Subcutaneous abdominal adipose tissue (tissue), 5 donors: ENCODE data around the gene OXTR.

ENCODE experiments used
- H3K27ac ChIP-seq: one replicate; pipeline ENCODE4 v1.7.0; 2013; ENCODE audit warnings: low read depth, mild to moderate bottlenecking, inconsistent platforms, low read length, moderate library complexity
- H3K27me3 ChIP-seq, 5 donors: one replicate each; pipeline ENCODE4 v1.7.0; 2013; ENCODE audit warnings: low read length in 5 of 5, inconsistent platforms in 1 of 5; ENCODE audit not compliant: control insufficient read depth in 5 of 5, insufficient read depth in 4 of 5
- H3K36me3 ChIP-seq, 5 donors: one replicate each; pipeline ENCODE4 v1.7.0; 2013; ENCODE audit warnings: low read length in 5 of 5; ENCODE audit not compliant: control insufficient read depth in 5 of 5, insufficient read depth in 5 of 5
- H3K4me1 ChIP-seq, 5 donors: one replicate each; pipeline ENCODE4 v1.7.0; 2013; ENCODE audit warnings: low read length in 5 of 5, mild to moderate bottlenecking in 3 of 5, moderate library complexity in 1 of 5; ENCODE audit not compliant: control insufficient read depth in 5 of 5, insufficient read depth in 5 of 5
- H3K4me3 ChIP-seq, 5 donors: one replicate each; pipeline ENCODE4 v1.7.0; 2013; ENCODE audit warnings: low read length in 5 of 5, low read depth in 1 of 5
- H3K9ac ChIP-seq, 5 donors: one replicate each; pipeline ENCODE4 v1.7.0; 2013; ENCODE audit warnings: low read length in 5 of 5, mild to moderate bottlenecking in 4 of 5, moderate library complexity in 3 of 5
- H3K9me3 ChIP-seq, 5 donors: one replicate each; pipeline ENCODE4 v1.7.0; 2013; ENCODE audit warnings: low read length in 5 of 5; ENCODE audit not compliant: control insufficient read depth in 5 of 5
- donor health status: healthy.
- donor health status: healthy.
- donor health status: healthy.
- donor health status: healthy.
- donor health status: healthy.

OXTR gene

DNA sequence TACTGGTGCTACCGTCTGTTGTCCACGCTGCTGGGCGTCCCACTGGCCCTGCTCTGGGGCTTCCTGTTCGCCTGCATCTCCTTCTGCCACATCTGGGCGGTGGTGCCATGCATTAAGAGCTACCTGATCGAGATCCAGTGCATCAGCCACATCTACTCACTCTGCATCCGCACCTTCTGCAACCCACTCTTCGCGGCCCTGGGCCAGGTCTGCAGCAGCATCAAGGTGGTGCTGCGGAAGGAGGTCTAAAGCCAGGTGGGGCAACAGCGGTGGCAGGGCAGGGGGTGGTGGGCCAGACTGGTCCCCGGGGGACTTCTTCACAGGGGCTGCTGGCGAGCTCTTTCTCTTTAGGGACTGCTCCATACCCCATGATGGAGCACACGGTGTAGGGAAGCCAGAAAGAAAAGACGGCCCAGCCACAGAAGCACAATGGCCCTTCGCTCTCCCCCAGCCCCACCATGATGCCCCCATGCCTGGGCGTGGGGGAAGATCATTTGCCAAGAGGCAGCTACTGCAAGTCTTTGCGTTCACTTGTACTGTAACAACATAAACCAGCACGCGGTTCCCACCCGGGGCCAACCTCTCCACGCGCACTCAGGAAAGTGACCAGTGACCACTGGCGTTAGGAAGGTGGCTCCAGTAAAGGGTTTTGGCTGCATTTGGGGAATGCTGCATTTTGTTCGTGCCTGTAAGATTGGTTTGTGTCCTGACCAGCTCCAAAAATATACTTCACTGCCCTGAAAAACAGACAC is 23.6 kb downstream of the OXTR start:
- no peaks in the 10 kb centered on the region for H3K9me3 ChIP-seq
- H3K4me3 ChIP-seq: no peak overlapping the region
- H3K4me1 ChIP-seq: peaks cover 0 to 5% (median 0%) of the 10 kb centered on the region in 5 donors
- peaks cover 0 to 4% (median under 1%) of the 10 kb centered on the region in 5 donors for H3K27me3 ChIP-seq
- H3K36me3 ChIP-seq: no peaks in the 10 kb centered on the region
- H3K27ac ChIP-seq: no peak overlapping the region
- H3K9ac ChIP-seq: no peak overlapping the region

DNA sequence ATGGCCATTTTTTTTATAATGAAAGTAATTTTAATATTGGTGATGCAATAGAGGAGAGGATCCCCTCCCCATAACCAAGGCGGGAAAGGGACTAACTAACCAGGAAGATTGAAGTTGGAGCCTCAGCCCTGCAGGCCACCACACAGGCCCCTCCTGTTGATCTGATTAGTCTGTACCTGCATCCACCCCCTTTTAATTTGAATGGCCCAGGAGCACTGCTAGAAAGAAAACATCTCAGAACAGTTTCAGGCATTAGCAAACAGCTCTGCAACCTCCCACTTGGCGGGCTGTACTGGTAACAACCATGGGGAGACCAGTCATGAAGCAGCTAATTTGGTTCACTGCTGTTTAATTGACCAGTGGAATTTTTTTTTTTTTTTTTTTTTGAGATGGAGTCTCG is 25.5 kb downstream of the OXTR start:
- Histone ChIP-seq H3K4me3 (no peak overlapping the region), H3K9ac (no peak overlapping the region), H3K9me3 (peaks cover 0 to 2% (median 0%) of the 10 kb centered on the region in 5 donors), H3K36me3 (no peaks in the 10 kb centered on the region), H3K4me1 (peaks cover 0 to 5% (median 0%) of the 10 kb centered on the region in 5 donors), H3K27me3 (peaks cover 0 to 8% (median 4%) of the 10 kb centered on the region in 5 donors), H3K27ac (no peak overlapping the region)

DNA sequence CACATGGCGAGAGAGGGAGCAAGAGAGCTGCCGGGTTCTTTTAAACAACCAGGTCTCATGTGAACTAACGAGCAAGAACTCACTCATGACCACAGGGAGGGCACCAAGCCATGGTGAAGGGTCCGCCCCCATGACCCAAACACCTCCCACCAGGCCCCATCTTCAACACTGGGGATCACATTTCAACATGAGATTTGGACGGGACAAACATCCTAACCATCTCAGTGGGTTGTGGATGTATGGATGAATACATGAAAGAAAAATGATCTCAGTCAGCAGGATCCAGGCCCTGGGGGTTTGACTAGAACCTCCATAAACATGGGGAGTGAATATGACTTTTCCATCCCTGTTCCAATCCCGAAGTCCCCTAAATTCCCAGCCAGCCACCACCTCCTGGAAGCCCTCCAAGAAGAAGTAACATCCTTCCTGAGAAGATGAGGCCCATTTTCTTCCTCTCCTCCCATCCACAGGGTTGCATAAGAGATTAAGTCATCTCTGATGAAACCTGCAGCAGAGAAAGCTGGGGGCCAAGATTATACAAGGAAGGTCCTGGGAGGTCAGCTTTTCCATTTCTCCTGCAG is 26.3 kb downstream of the OXTR start:
- H3K4me1 ChIP-seq: peaks cover 0 to 5% (median 0%) of the 10 kb centered on the region in 5 donors
- no peak overlapping the region for H3K4me3 ChIP-seq
- H3K36me3 ChIP-seq: no peaks in the 10 kb centered on the region
- H3K27ac ChIP-seq: no peak overlapping the region
- H3K9ac ChIP-seq: no peak overlapping the region
- peaks cover 0 to 8% (median 4%) of the 10 kb centered on the region in 5 donors for H3K27me3 ChIP-seq
- H3K9me3 ChIP-seq: peaks cover 0 to 2% (median 0%) of the 10 kb centered on the region in 5 donors

GRCh38 chr3:8741581-8742261 is 27.7 kb downstream of the OXTR start:
- H3K27ac ChIP-seq: no peak overlapping the region
- H3K4me3 ChIP-seq: no peak overlapping the region
- H3K9me3 ChIP-seq: peaks cover 0 to 2% (median 0%) of the 10 kb centered on the region in 5 donors
- no peaks in the 10 kb centered on the region for H3K36me3 ChIP-seq
- H3K27me3 ChIP-seq: peaks cover 0 to 10% (median 4%) of the 10 kb centered on the region in 5 donors
- no peak overlapping the region for H3K9ac ChIP-seq
- peaks cover 0 to 5% (median 0%) of the 10 kb centered on the region in 5 donors for H3K4me1 ChIP-seq

- Histone ChIP-seq H3K36me3 (no peaks in the 10 kb centered on the region), H3K4me1 (peaks cover 0 to 5% (median 0%) of the 10 kb centered on the region in 5 donors), H3K9me3 (peaks cover 0 to 2% (median 0%) of the 10 kb centered on the region in 5 donors), H3K4me3 (no peak overlapping the region), H3K27me3 (peaks cover 0 to 7% (median 4%) of the 10 kb centered on the region in 5 donors), H3K9ac (no peak overlapping the region), H3K27ac (no peak overlapping the region)
These were observed 29.5 kb downstream of the OXTR start for GRCh38 chr3:8739757-8740504.

DNA sequence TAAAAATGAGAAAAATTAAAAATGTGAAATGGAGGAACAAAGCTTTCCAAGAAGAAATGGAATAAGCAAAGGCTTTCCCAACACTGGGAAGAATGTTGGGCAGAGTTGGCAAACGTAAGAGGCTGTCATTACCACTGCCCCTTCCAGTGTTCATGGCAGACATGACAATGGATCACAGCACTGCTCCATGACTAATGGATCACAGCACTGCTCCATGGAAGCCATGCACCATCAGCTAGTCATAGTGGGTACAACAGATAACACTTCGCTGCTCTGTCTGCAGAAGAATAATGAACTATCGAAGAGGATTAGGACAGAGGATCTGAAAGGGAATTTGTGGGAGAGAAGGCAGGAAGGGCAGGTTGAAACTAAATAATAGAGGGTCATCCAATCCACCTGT is 30.8 kb downstream of the OXTR start:
- Histone ChIP-seq H3K9ac (no peak overlapping the region), H3K27ac (no peak overlapping the region), H3K27me3 (peaks cover 0 to 7% (median 4%) of the 10 kb centered on the region in 5 donors), H3K36me3 (no peaks in the 10 kb centered on the region), H3K4me1 (peaks cover 0 to 7% (median 1%) of the 10 kb centered on the region in 5 donors), H3K4me3 (no peak overlapping the region), H3K9me3 (peaks cover 0 to 2% (median 0%) of the 10 kb centered on the region in 5 donors)

DNA sequence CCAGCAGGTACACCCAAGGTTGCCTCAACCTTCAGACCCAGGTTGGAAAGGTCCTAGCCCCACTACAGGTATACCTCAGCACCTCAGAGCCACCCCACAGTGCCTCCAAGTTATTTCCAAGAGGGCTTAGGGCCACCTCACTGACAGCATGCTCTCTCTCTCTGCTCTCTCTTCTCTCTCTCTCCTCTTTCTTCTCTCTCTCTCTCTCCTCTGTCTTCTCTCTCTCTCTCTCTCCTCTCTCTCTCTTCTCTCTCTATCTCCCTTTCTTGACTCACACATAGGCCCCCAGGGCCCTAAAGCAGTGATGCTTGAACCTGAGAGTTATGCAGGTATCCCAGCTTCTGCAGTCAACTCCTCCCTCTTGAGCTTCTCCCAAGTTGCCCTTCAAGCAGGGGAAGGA is 31.6 kb downstream of the OXTR start:
- Histone ChIP-seq H3K27ac (no peak overlapping the region), H3K36me3 (no peaks in the 10 kb centered on the region), H3K4me3 (no peak overlapping the region), H3K27me3 (peaks cover 0 to 7% (median 4%) of the 10 kb centered on the region in 5 donors), H3K4me1 (peaks cover 0 to 12% (median 5%) of the 10 kb centered on the region in 5 donors), H3K9ac (no peak overlapping the region), H3K9me3 (peaks cover 0 to 2% (median 0%) of the 10 kb centered on the region in 5 donors)

DNA sequence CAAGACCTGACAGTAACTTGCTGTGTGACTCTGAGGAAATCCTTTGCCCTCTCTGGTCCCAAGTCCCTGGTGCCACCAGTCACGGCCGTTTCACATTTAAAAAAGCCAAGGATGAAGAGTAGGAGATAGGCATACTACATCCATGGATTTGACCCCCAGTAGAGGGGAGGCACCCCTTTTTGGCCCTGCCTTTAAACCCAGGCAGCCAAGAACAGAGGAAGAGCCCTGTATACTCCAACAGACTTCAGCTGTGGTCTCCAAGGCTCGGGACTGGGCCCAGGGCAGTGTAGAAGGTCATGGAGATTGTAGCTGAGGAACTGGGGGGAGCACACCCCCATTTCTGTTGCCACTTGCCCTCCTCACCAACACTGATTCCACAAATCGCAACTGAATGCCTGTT is 32.1 kb downstream of the OXTR start:
- H3K36me3 ChIP-seq: no peaks in the 10 kb centered on the region
- no peak overlapping the region for H3K9ac ChIP-seq
- H3K27me3 ChIP-seq: peaks cover 0 to 7% (median 4%) of the 10 kb centered on the region in 5 donors
- H3K27ac ChIP-seq: no peak overlapping the region
- H3K9me3 ChIP-seq: peaks cover 0 to 2% (median 0%) of the 10 kb centered on the region in 5 donors
- peaks cover 0 to 12% (median 5%) of the 10 kb centered on the region in 5 donors for H3K4me1 ChIP-seq
- H3K4me3 ChIP-seq: no peak overlapping the region

DNA sequence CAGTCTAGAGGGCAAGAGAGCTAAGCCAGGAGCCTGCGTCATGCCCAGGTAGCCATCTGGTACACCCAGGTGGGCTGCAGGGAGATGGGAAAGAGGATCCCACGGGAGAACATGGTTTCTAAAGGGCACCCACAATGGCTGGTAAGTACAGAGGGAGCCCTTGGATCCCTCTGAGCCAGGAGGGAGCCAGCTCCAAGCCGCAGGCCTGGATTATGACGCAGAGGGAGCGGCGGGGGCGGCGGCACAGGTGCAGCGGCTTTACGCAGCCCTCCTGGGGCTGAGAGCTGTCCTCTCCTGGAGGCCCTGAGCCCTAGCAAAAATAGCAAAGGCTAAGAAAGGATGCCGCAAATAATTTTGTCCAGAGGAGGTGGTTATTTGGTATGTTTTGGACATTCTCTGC is 33.0 kb downstream of the OXTR start:
- H3K4me3 ChIP-seq: no peak overlapping the region
- H3K27ac ChIP-seq: no peak overlapping the region
- H3K36me3 ChIP-seq: no peaks in the 10 kb centered on the region
- peaks cover 0 to 7% (median 4%) of the 10 kb centered on the region in 5 donors for H3K27me3 ChIP-seq
- peaks cover 0 to 2% (median 0%) of the 10 kb centered on the region in 5 donors for H3K9me3 ChIP-seq
- no peak overlapping the region for H3K9ac ChIP-seq
- H3K4me1 ChIP-seq: peaks cover 0 to 8% (median 5%) of the 10 kb centered on the region in 5 donors
